ENCODE measurements around the gene SDK2. TPM values are rescaled to one million over a fixed set of nuclear protein-coding genes. Genes with fewer than 3 reads are reported as not detected.
"Not testable (repeated sequence)": the region's sequence is repeated elsewhere in the genome, so short reads cannot be mapped to it uniquely, and the experiment has no call there.

Gene SDK2
- total RNA-seq, 1 donor from 2014 or later: 0.18 TPM

- no peak for DNase-seq (ENCODE audit: extremely low read depth, low read depth, low spot score)
Observed at GRCh38 chr17:73464447-73464846, 179.8 kb downstream of the SDK2 start.

GRCh38 chr17:73463821-73464220, 180.4 kb downstream of the SDK2 start:
- no peak for DNase-seq (ENCODE audit: extremely low read depth, low read depth, low spot score)

GRCh38 chr17:73462823-73463222, 181.4 kb downstream of the SDK2 start:
- no peak for DNase-seq (ENCODE audit: extremely low read depth, low read depth, low spot score)

GRCh38 chr17:73459980-73460379, 184.3 kb downstream of the SDK2 start:
- DNase-seq (ENCODE audit: extremely low read depth, low read depth, low spot score): no peak

GRCh38 chr17:73455767-73456166, 188.5 kb downstream of the SDK2 start:
- no peak for DNase-seq (ENCODE audit: extremely low read depth, low read depth, low spot score)

- no peak for DNase-seq (ENCODE audit: extremely low read depth, low read depth, low spot score)
Observed at GRCh38 chr17:73455050-73455687, 189.1 kb downstream of the SDK2 start.

- DNase-seq (ENCODE audit: extremely low read depth, low read depth, low spot score): not testable (repeated sequence)
Observed at GRCh38 chr17:73453494-73453893, 190.8 kb downstream of the SDK2 start.

GRCh38 chr17:73453090-73453489, 191.2 kb downstream of the SDK2 start:
- DNase-seq (ENCODE audit: extremely low read depth, low read depth, low spot score): no peak

- no peak for DNase-seq (ENCODE audit: extremely low read depth, low read depth, low spot score)
Observed at GRCh38 chr17:73452009-73452408, 192.2 kb downstream of the SDK2 start.

- no peak for DNase-seq (ENCODE audit: extremely low read depth, low read depth, low spot score)
Observed at GRCh38 chr17:73447319-73447718, 196.9 kb downstream of the SDK2 start.

- no peak for DNase-seq (ENCODE audit: extremely low read depth, low read depth, low spot score)
Observed at GRCh38 chr17:73446617-73447016, 197.6 kb downstream of the SDK2 start.

- DNase-seq (ENCODE audit: extremely low read depth, low read depth, low spot score): no peak
Observed at GRCh38 chr17:73445466-73445865, 198.8 kb downstream of the SDK2 start.

GRCh38 chr17:73444021-73444420, 200.2 kb downstream of the SDK2 start:
- DNase-seq (ENCODE audit: extremely low read depth, low read depth, low spot score): no peak

- DNase-seq (ENCODE audit: extremely low read depth, low read depth, low spot score): no peak
Observed at GRCh38 chr17:73439597-73439996, 204.6 kb downstream of the SDK2 start.

GRCh38 chr17:73437826-73438225, 206.4 kb downstream of the SDK2 start:
- DNase-seq (ENCODE audit: extremely low read depth, low read depth, low spot score): no peak

- DNase-seq (ENCODE audit: extremely low read depth, low read depth, low spot score): no peak
Observed at GRCh38 chr17:73436954-73437353, 207.3 kb downstream of the SDK2 start.

- DNase-seq (ENCODE audit: extremely low read depth, low read depth, low spot score): no peak
Observed at GRCh38 chr17:73435412-73435811, 208.8 kb downstream of the SDK2 start.

- no peak for DNase-seq (ENCODE audit: extremely low read depth, low read depth, low spot score)
Observed at GRCh38 chr17:73434154-73434553, 210.1 kb downstream of the SDK2 start.

- no peak for DNase-seq (ENCODE audit: extremely low read depth, low read depth, low spot score)
Observed at GRCh38 chr17:73433501-73433900, 210.7 kb downstream of the SDK2 start.

GRCh38 chr17:73432624-73433190, 211.5 kb downstream of the SDK2 start:
- no peak for DNase-seq (ENCODE audit: extremely low read depth, low read depth, low spot score)

GRCh38 chr17:73431401-73432205, 212.6 kb downstream of the SDK2 start:
- DNase-seq (ENCODE audit: extremely low read depth, low read depth, low spot score): no peak

- DNase-seq (ENCODE audit: extremely low read depth, low read depth, low spot score): no peak
Observed at GRCh38 chr17:73430848-73431247, 213.4 kb downstream of the SDK2 start.

Measured in glomerular endothelial cell (primary cell).